ENCODE data around the gene ACSF3.

The ACSF3 gene

GRCh38 chr16:89134269-89134668, 40.6 kb downstream of the ACSF3 start:
- DNase-seq: no peak

- no peak for DNase-seq
Observed at GRCh38 chr16:89135166-89135565, 41.5 kb downstream of the ACSF3 start.

GRCh38 chr16:89135971-89136765, 42.5 kb downstream of the ACSF3 start:
- no peak for DNase-seq

GRCh38 chr16:89136931-89137330, 43.3 kb downstream of the ACSF3 start:
- no peak for DNase-seq

- DNase-seq: no peak
Observed at GRCh38 chr16:89137666-89138512, 44.2 kb downstream of the ACSF3 start.

GRCh38 chr16:89138513-89138795, 44.8 kb downstream of the ACSF3 start:
- no peak for DNase-seq

GRCh38 chr16:89138843-89139520, 45.3 kb downstream of the ACSF3 start:
- DNase-seq: no peak

GRCh38 chr16:89139907-89140361, 46.3 kb downstream of the ACSF3 start:
- no peak for DNase-seq

GRCh38 chr16:89140401-89140800, 46.7 kb downstream of the ACSF3 start:
- DNase-seq: no peak

GRCh38 chr16:89140981-89141883, 47.6 kb downstream of the ACSF3 start:
- DNase-seq: no peak

- no peak for DNase-seq
Observed at GRCh38 chr16:89141884-89142267, 48.2 kb downstream of the ACSF3 start.

- DNase-seq: no peak
Observed at GRCh38 chr16:89142474-89143195, 49.0 kb downstream of the ACSF3 start.

- no peak for DNase-seq
Observed at GRCh38 chr16:89143201-89143741, 49.6 kb downstream of the ACSF3 start.

GRCh38 chr16:89143911-89144675, 50.4 kb downstream of the ACSF3 start:
- no peak for DNase-seq

GRCh38 chr16:89144681-89145080, 51.0 kb downstream of the ACSF3 start:
- no peak for DNase-seq

GRCh38 chr16:89145406-89146161, 51.9 kb downstream of the ACSF3 start:
- no peak for DNase-seq

GRCh38 chr16:89146211-89147005, 52.8 kb downstream of the ACSF3 start:
- DNase-seq: no peak

GRCh38 chr16:89147085-89147817, 53.6 kb downstream of the ACSF3 start:
- no peak for DNase-seq
